HG02938 (cell line): Measurements from ENCODE around the gene GAD1.

Experiments
- ATAC-seq: cut with Tn5 transposase; IDR thresholded peaks from one replicate; pipeline ENCODE4 v1.9.1; 2021; ENCODE audit warnings: mild to moderate bottlenecking, moderate library complexity; ENCODE audit not compliant: unreplicated experiment

Gene GAD1

GRCh38 chr2:170842785-170843184 is 26.1 kb downstream of the GAD1 start:
- ATAC-seq = no peak

GRCh38 chr2:170843656-170844055 is 27.0 kb downstream of the GAD1 start:
- ATAC-seq = no peak

- no peak for ATAC-seq
These were observed 28.7 kb downstream of the GAD1 start for GRCh38 chr2:170845343-170845742.

DNA sequence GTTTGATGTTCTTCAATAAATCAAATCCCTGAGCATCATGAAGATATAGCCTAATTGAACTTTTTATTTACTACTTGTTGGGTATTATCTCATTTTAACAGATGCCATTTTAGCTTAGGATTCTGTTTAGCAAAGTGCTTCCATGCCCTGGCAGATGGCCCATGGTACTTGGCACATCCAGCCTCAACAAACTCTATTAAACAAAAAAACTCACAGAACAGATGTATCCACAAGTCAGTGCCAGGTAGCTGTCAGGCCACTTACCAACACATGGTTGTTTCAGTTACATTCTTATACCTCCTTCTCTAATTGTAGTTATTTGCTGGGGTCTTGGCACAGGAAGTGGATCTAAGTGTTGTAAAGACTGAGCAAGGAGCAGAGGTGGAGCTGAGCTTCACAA is 29.6 kb downstream of the GAD1 start:
- ATAC-seq = no peak

- no peak for ATAC-seq
These were observed 31.0 kb downstream of the GAD1 start for GRCh38 chr2:170847716-170848115.

GRCh38 chr2:170848587-170848986 is 31.9 kb downstream of the GAD1 start:
- no peak for ATAC-seq

GRCh38 chr2:170850251-170850650 is 33.6 kb downstream of the GAD1 start:
- no peak for ATAC-seq

DNA sequence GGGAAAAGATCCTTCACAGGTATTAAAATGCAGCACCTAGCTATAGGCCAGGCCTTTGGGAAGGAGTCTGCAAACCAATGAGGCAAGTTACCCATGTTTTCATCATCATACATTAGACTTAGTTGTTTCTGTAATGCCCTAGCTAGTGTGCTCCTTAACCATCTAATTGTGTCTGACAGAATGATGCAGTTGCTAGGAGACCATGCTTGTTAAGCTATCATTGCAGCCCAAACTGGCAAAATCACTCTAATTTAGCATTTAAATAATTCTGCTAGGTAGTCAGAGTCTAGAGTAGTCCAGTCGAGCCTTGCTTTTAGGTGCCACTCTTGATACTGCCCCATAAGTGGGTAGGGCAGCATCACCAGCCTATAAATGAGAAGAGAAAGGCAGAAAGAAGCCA is 34.9 kb downstream of the GAD1 start:
- ATAC-seq = no peak

GRCh38 chr2:170856066-170856465 is 39.4 kb downstream of the GAD1 start:
- no peak for ATAC-seq

GRCh38 chr2:170862286-170862902 is 45.7 kb downstream of the GAD1 start:
- no peak for ATAC-seq

DNA sequence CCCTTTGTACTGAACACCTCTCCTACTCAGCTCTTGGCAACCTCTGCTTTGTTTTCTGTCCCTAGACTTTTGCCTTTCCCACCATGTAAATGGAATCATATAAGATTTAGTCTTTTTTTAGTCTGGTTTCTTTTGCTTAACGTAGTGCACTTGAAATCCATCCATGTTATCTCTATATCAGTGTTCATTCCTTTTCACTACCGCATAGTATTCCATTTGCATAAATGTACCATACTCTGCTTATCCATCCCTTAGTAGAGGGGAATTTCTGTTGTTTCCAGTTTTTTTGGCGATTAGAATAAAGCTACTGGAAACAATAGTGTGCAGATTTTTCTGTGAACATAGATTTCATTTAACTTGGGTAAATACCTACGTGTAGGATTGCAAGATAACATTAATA is 46.4 kb downstream of the GAD1 start:
- ATAC-seq = no peak

GRCh38 chr2:170869036-170869435 is 52.3 kb downstream of the GAD1 start:
- ATAC-seq = no peak

DNA sequence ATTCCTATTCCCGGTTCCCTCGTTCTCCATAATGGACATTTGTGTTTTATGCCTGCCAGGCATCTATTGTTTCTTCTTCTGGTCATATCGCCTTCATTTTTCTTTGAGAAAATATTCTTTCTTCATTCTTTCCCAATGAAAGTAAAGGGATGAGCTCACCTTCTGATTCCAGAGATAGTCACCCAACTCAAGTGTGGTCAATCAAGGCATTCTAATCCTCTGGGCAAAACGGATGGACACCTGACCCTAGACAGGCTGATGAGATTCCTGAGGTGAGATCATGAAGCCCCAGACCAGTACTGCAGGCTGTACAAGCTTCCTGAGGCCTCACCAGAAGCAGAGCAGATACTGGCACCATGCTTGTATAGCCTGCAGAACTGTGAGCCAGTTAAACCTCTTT is 52.8 kb downstream of the GAD1 start:
- ATAC-seq = no peak

- peak; percentile 94 for ATAC-seq
These were observed 56.5 kb downstream of the GAD1 start for GRCh38 chr2:170873035-170873692.

GRCh38 chr2:170878066-170878465 is 61.4 kb downstream of the GAD1 start:
- ATAC-seq = no peak

DNA sequence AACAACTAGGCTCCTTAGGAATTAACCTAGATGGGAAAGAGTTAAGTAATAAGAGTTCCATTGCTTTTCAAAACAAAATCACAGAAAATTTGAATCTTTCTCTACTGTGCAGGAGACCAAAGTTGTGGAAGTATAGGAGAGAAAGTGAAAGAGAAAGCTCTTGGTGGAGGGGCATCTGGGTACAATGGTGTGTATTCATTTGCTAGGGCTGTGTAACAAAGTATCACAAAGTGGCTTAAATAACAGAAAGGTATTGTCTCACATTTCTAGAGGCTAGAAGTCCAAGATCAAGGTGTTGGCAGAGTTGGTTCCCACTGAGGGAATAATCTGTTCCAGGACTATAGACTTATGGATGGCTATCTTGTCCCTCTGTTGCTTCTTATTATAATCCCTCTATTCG is 61.8 kb downstream of the GAD1 start:
- peak; percentile 59 for ATAC-seq

GRCh38 chr2:170881840-170882239 is 65.2 kb downstream of the GAD1 start:
- no peak for ATAC-seq

- no peak for ATAC-seq
These were observed 66.1 kb downstream of the GAD1 start for GRCh38 chr2:170882758-170883157.

DNA sequence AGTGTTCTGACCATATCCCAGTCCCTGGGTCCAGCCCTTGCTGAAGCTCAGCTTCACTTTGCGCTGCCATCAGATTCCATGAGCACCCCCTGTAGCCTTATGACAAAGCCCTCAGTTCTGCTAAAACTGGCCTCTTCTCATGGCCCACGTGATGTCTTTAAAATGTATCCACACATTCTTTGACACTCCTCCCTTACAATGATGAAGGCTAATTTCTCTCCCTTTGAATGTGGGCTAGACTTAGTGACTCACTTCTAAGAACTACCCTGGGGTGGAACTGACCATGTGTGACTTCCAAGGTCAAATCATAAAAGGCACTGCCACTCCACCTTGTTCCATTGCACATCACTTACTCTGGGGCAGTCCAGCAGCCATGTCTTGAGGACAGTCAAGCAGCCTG is 67.0 kb downstream of the GAD1 start:
- no peak for ATAC-seq

- no peak for ATAC-seq
These were observed 68.6 kb downstream of the GAD1 start for GRCh38 chr2:170885130-170885791.

- no peak for ATAC-seq
These were observed 69.7 kb downstream of the GAD1 start for GRCh38 chr2:170886386-170886785.

- ATAC-seq = no peak
These were observed 70.8 kb downstream of the GAD1 start for GRCh38 chr2:170887496-170887895.
